PFSK-1 (cell line): ENCODE results near the gene SORT1.

ENCODE experiments used
- POLR2AphosphoS5 ChIP-seq: IDR thresholded peaks from 2 replicates; pipeline ENCODE4 v1.6.1; 2012; ENCODE audit warnings: low read depth, mild to moderate bottlenecking, control low read depth, low read length, moderate library complexity
- TAF1 ChIP-seq: IDR thresholded peaks from 2 replicates; pipeline ENCODE4 v1.6.1; 2012; ENCODE audit warnings: low read length, control low read depth, borderline replicate concordance; ENCODE audit not compliant: insufficient read depth
- TF ChIP-seq, protein P1 (sequence below), 2 experiments: IDR thresholded peaks; 2 replicates each; pipeline versions ENCODE4 v1.6.1 to v1.8.0; 2011 to 2012; ENCODE audit warnings: low read depth in 2 of 2, low read length in 2 of 2, control low read depth in 1 of 2, inconsistent platforms in 1 of 2, mild to moderate bottlenecking in 1 of 2, moderate library complexity in 1 of 2; ENCODE audit not compliant: insufficient read depth in 1 of 2

DNA sequence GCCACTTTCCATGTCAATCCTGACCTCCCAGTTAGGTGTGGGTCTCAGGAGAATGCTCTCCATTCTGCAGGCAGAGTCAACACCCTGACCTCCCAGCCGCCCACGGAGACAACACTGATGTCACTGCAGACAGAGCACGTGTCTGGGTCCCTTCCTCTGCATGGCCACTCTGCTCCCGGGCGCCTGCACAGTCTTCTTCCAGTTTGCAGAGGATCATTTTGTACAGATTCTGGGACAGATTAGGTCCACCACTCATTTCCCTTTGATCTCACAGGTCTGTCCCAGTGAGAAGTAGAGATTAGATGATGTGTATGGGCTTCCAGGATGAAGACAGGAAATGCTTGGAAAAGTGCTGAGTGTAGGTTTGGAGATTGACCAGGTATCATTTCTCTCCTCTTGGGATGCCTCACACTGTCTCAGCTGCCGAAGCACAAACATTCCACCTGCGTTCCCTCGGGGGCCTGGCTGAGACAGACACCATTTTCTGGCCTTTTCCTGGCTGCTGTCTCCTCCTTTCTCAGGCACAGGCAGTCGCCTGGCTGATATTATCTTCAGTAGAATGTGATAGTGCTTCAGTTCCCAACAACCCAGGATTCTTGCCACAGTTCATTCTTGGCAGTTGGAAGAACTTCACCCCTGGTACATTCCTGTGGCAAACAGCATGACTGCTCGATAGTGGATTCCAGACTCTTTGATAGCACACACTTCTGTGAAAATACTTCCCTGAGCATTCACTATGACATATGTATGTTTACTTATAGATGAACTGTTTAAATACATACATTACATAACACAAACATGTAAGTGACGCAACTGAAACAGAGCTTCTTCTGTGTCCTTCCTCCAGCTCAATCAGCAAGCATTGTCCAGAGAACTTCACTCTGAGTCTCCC is 98.8 kb downstream of the SORT1 start:
- no peak for TF ChIP-seq POLR2AphosphoS5
- TF ChIP-seq, protein P1, sequence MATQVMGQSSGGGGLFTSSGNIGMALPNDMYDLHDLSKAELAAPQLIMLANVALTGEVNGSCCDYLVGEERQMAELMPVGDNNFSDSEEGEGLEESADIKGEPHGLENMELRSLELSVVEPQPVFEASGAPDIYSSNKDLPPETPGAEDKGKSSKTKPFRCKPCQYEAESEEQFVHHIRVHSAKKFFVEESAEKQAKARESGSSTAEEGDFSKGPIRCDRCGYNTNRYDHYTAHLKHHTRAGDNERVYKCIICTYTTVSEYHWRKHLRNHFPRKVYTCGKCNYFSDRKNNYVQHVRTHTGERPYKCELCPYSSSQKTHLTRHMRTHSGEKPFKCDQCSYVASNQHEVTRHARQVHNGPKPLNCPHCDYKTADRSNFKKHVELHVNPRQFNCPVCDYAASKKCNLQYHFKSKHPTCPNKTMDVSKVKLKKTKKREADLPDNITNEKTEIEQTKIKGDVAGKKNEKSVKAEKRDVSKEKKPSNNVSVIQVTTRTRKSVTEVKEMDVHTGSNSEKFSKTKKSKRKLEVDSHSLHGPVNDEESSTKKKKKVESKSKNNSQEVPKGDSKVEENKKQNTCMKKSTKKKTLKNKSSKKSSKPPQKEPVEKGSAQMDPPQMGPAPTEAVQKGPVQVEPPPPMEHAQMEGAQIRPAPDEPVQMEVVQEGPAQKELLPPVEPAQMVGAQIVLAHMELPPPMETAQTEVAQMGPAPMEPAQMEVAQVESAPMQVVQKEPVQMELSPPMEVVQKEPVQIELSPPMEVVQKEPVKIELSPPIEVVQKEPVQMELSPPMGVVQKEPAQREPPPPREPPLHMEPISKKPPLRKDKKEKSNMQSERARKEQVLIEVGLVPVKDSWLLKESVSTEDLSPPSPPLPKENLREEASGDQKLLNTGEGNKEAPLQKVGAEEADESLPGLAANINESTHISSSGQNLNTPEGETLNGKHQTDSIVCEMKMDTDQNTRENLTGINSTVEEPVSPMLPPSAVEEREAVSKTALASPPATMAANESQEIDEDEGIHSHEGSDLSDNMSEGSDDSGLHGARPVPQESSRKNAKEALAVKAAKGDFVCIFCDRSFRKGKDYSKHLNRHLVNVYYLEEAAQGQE (IDR thresholded peaks at IDR 0.05; ENCODE audit: insufficient read depth in 1 of 2, low read depth in 2 of 2, low read length in 2 of 2) = no peak
- no peak for TF ChIP-seq TAF1
